Measurements from ENCODE around the gene NFATC4. TPM values are rescaled to one million over a fixed set of nuclear protein-coding genes. Genes with fewer than 3 reads are reported as not detected.

Gene NFATC4
- total RNA-seq, 1 experiment from 2014 or later = 7.6 TPM

DNA sequence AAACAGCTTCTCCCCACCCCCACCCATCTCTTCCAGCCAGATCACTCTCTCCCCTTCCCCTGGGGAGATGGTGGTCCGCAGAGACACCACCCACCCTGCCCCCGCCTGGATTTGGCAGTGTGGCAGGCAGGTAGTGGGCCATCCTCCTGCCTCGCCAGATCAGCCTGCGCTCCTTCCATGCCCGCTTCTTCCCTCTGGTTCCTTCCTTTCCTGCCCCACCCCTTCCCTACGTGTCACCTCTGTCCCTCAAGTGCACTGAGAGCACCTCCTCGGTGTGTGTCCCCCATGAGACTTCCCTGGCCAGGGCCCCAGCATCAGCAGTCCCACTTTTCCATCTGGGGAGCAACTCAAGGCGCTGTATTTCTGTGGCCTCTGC is 31.5 kb downstream of the NFATC4 start:
- CTCF ChIA-PET = no interaction called here
- Histone ChIP-seq H4K20me1 (ENCODE audit: insufficient read depth) (no peaks in the 10 kb centered on the region), H3K27ac (ENCODE audit: low read depth, low read length) (no peak overlapping the region), H3K4me3 (replicated peaks in 1 of 2; ENCODE audit: low read depth in 1 of 2, low read length in 2 of 2) (no peak overlapping the region), H3K9me3 (ENCODE audit: control insufficient read depth in 1 of 2, insufficient read depth in 1 of 2, low read depth in 1 of 2, low read length in 2 of 2) (no peaks in the 10 kb centered on the region), H3K9me2 (ENCODE audit: insufficient read depth) (no peaks in the 10 kb centered on the region), H3K9ac (ENCODE audit: low read length) (no peak overlapping the region), H3K79me2 (ENCODE audit: insufficient read depth, low read length) (no peaks in the 10 kb centered on the region), H3K36me3 (ENCODE audit: control insufficient read depth in 1 of 2, insufficient read depth in 2 of 2, low read length in 2 of 2) (no peaks in the 10 kb centered on the region), H3K4me2 (ENCODE audit: low read length) (no peak overlapping the region), H3K27me3 (ENCODE audit: insufficient read depth, low read length) (no peaks in the 10 kb centered on the region), H2AFZ (ENCODE audit: low read depth, low read length, poor library complexity, severe bottlenecking) (no peak overlapping the region), H3K4me1 (ENCODE audit: control insufficient read depth in 1 of 2, insufficient read depth in 2 of 2, low read length in 2 of 2) (peaks cover under 1 to 2% of the 10 kb centered on the region in 2 experiments; a peak in 1 of 4 replicates)
- BruUV-seq (replicated peaks) = no TSS peak
- no peak for DNase-seq (ENCODE audit: low read depth, low spot score)
- RAD21 ChIA-PET (ENCODE audit: low non-redundant PET in 1 of 2, low total read pairs in 2 of 2, uncharacterized antibody in 2 of 2, unreplicated experiment in 2 of 2) = no interaction called here
- ATAC-seq = no peak
- POLR2A ChIA-PET = no interaction called here
- intact Hi-C loops (cut with micrococcal nuclease) = no loop called here
- TF ChIP-seq EZH2phosphoT487 (IDR thresholded peaks at IDR 0.05; ENCODE audit: borderline replicate concordance) = no peak
- no peak for TF ChIP-seq SRF (IDR thresholded peaks at IDR 0.05; ENCODE audit: low read depth)
- no peak for TF ChIP-seq EGR1 (IDR thresholded peaks at IDR 0.05; ENCODE audit: low read depth)

DNA sequence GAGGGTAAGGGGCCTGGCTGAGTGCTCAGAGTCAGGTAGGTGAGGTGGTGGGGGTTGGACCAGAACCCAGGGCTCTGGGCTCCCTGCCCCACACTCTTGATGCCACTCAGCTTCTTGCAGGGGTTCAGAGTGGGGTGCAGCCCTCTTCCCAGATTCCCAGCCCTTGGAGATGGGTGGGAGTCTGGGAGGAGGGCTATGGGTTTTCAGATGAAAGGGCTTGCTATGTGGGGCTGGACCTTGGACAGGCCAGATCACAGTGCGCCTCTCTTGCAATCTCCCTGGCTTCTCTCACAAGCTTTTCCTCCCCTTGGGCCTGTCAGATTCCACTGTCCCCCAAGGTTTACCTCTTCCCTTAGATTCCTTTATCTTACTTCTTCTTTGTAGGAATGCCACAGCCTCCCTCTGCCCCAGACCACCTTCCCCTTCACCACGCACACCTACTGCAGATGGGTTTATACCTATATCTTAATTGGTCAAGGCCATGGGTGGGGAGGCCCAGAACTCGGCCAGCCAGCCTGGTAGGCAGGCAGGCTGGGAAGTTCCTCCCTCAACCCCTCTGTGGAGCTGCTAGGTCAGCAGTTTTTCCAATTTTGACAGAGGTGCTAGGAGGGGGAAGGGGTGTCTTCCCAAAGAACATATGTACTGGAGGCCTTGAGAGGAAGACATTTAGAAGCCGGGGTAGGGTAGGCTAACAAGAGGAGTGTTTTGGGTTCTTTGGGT is 32.2 kb downstream of the NFATC4 start:
- DNase-seq (ENCODE audit: low read depth, low spot score) = no peak
- H3K27me3 ChIP-seq (ENCODE audit: insufficient read depth, low read length) = no peaks in the 10 kb centered on the region
- H3K9me3 ChIP-seq (ENCODE audit: control insufficient read depth in 1 of 2, insufficient read depth in 1 of 2, low read depth in 1 of 2, low read length in 2 of 2) = no peaks in the 10 kb centered on the region
- no peaks in the 10 kb centered on the region for H3K36me3 ChIP-seq (ENCODE audit: control insufficient read depth in 1 of 2, insufficient read depth in 2 of 2, low read length in 2 of 2)
- H4K20me1 ChIP-seq (ENCODE audit: insufficient read depth) = no peaks in the 10 kb centered on the region
- no peak overlapping the region for H2AFZ ChIP-seq (ENCODE audit: low read depth, low read length, poor library complexity, severe bottlenecking)
- ChIA-PET CTCF (no interaction called here), RAD21 (ENCODE audit: low non-redundant PET in 1 of 2, low total read pairs in 2 of 2, uncharacterized antibody in 2 of 2, unreplicated experiment in 2 of 2) (no interaction called here), POLR2A (no interaction called here)
- H3K27ac ChIP-seq (ENCODE audit: low read depth, low read length) = no peak overlapping the region
- no peak for ATAC-seq
- no peaks in the 10 kb centered on the region for H3K79me2 ChIP-seq (ENCODE audit: insufficient read depth, low read length)
- intact Hi-C loops (cut with micrococcal nuclease) = no loop called here
- H3K9ac ChIP-seq (ENCODE audit: low read length) = no peak overlapping the region
- H3K4me1 ChIP-seq (ENCODE audit: control insufficient read depth in 1 of 2, insufficient read depth in 2 of 2, low read length in 2 of 2) = no peaks in the 10 kb centered on the region; a peak in 1 of 4 replicates
- no peak overlapping the region for H3K4me2 ChIP-seq (ENCODE audit: low read length)
- H3K9me2 ChIP-seq (ENCODE audit: insufficient read depth) = no peaks in the 10 kb centered on the region
- BruUV-seq (replicated peaks) = no TSS peak
- H3K4me3 ChIP-seq (replicated peaks in 1 of 2; ENCODE audit: low read depth in 1 of 2, low read length in 2 of 2) = no peak overlapping the region
- TF ChIP-seq ZFX (IDR thresholded peaks at IDR 0.05) (no peak), FOSL1 (IDR thresholded peaks at IDR 0.05; ENCODE audit: low read depth) (no peak), POLR2AphosphoS5 (IDR thresholded peaks at IDR 0.05; ENCODE audit: low read depth, low read length) (no peak), JUND (IDR thresholded peaks at IDR 0.05) (no peak), SIN3A (IDR thresholded peaks at IDR 0.05; ENCODE audit: low read depth) (no peak), CEBPB (IDR thresholded peaks at IDR 0.05; ENCODE audit: low read depth) (no peak), CBX3 (IDR thresholded peaks at IDR 0.05; ENCODE audit: low read depth) (no peak), EZH2 (IDR thresholded peaks at IDR 0.05) (no peak), YY1 (IDR thresholded peaks at IDR 0.05; ENCODE audit: extremely low read depth, insufficient replicate concordance, low read depth, low read length) (no peak)
- TF ChIP-seq, protein P1, sequence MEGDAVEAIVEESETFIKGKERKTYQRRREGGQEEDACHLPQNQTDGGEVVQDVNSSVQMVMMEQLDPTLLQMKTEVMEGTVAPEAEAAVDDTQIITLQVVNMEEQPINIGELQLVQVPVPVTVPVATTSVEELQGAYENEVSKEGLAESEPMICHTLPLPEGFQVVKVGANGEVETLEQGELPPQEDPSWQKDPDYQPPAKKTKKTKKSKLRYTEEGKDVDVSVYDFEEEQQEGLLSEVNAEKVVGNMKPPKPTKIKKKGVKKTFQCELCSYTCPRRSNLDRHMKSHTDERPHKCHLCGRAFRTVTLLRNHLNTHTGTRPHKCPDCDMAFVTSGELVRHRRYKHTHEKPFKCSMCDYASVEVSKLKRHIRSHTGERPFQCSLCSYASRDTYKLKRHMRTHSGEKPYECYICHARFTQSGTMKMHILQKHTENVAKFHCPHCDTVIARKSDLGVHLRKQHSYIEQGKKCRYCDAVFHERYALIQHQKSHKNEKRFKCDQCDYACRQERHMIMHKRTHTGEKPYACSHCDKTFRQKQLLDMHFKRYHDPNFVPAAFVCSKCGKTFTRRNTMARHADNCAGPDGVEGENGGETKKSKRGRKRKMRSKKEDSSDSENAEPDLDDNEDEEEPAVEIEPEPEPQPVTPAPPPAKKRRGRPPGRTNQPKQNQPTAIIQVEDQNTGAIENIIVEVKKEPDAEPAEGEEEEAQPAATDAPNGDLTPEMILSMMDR (IDR thresholded peaks at IDR 0.05 in 2 of 3, conservative IDR thresholded peaks at IDR 0.05 in 1 of 3; ENCODE audit: borderline replicate concordance in 1 of 3, insufficient read depth in 1 of 3, low read depth in 2 of 3, low read length in 2 of 3) = no peak
- TF ChIP-seq, protein P2, sequence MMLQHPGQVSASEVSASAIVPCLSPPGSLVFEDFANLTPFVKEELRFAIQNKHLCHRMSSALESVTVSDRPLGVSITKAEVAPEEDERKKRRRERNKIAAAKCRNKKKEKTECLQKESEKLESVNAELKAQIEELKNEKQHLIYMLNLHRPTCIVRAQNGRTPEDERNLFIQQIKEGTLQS (IDR thresholded peaks at IDR 0.05) = no peak
- TF ChIP-seq, protein P3, sequence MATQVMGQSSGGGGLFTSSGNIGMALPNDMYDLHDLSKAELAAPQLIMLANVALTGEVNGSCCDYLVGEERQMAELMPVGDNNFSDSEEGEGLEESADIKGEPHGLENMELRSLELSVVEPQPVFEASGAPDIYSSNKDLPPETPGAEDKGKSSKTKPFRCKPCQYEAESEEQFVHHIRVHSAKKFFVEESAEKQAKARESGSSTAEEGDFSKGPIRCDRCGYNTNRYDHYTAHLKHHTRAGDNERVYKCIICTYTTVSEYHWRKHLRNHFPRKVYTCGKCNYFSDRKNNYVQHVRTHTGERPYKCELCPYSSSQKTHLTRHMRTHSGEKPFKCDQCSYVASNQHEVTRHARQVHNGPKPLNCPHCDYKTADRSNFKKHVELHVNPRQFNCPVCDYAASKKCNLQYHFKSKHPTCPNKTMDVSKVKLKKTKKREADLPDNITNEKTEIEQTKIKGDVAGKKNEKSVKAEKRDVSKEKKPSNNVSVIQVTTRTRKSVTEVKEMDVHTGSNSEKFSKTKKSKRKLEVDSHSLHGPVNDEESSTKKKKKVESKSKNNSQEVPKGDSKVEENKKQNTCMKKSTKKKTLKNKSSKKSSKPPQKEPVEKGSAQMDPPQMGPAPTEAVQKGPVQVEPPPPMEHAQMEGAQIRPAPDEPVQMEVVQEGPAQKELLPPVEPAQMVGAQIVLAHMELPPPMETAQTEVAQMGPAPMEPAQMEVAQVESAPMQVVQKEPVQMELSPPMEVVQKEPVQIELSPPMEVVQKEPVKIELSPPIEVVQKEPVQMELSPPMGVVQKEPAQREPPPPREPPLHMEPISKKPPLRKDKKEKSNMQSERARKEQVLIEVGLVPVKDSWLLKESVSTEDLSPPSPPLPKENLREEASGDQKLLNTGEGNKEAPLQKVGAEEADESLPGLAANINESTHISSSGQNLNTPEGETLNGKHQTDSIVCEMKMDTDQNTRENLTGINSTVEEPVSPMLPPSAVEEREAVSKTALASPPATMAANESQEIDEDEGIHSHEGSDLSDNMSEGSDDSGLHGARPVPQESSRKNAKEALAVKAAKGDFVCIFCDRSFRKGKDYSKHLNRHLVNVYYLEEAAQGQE (IDR thresholded peaks at IDR 0.05; ENCODE audit: low read depth) = no peak
